B cell (primary cell): ENCODE results near the gene DLX6. TPM values are rescaled to one million over a fixed set of nuclear protein-coding genes. Genes with fewer than 3 reads are reported as not detected.

ENCODE experiments used
- ATAC-seq: fragments of 200-7000 bp; cut with Tn5 transposase; one replicate; pipeline ENCODE4 v1.10.0; 2021; ENCODE audit warnings: low read depth, mild to moderate bottlenecking, moderate number of reproducible peaks, moderate library complexity
- CTCF ChIA-PET: fragments of 350-600 bp; sonication (Branson Sonifier 250); formaldehyde crosslinking; loops from one replicate; lab custom pipeline; 2021; ENCODE audit warnings: antibody characterized with exemption, inconsistent platforms; lab: Charles Lee
- POLR2A ChIA-PET: fragments of 350-600 bp; sonication (Branson Sonifier 250); formaldehyde crosslinking; loops from one replicate; lab custom pipeline; 2021; ENCODE audit warnings: antibody characterized with exemption; lab: Charles Lee
- DNase-seq: peaks from one replicate; pipeline ENCODE4 v3.0.0; 2013
- H2AFZ ChIP-seq: 2 replicates; pipeline ENCODE4 v1.6.1; 2012; ENCODE audit warnings: mild to moderate bottlenecking, low read depth, low read length; ENCODE audit not compliant: insufficient read depth, poor library complexity, severe bottlenecking
- H3K27ac ChIP-seq, 2 donors: 1 replicate in 1 of 2; 2 replicates in 1 of 2; pipeline ENCODE4 v1.5.1; 2012 to 2013; ENCODE audit warnings: low read length in 2 of 2, mild to moderate bottlenecking in 2 of 2, moderate library complexity in 1 of 2
- H3K27me3 ChIP-seq, 4 experiments: fragments of 200-600 bp in 1 of 4; sonication (generic) in 1 of 4; replicated peaks in 1 of 4; 1 replicate in 2 of 4; 2 replicates in 2 of 4; pipeline versions ENCODE4 v1.6.1 to v1.7.0; 2013 to 2016; ENCODE audit warnings: low read length in 3 of 4, mild to moderate bottlenecking in 2 of 4, mixed read lengths in 1 of 4, moderate library complexity in 1 of 4; ENCODE audit not compliant: insufficient read depth in 4 of 4, control insufficient read depth in 3 of 4; ENCODE audit errors: control extremely low read depth in 1 of 4
- H3K36me3 ChIP-seq, 2 experiments: replicated peaks in 1 of 2; 1 replicate in 1 of 2; 2 replicates in 1 of 2; pipeline versions ENCODE4 v1.6.1 to v1.7.1; 2013; ENCODE audit warnings: low read length in 1 of 2; ENCODE audit not compliant: insufficient read depth in 2 of 2, control insufficient read depth in 1 of 2; ENCODE audit errors: control extremely low read depth in 1 of 2, extremely low read depth in 1 of 2
- H3K4me1 ChIP-seq, 2 donors: fragments of 200-600 bp in 1 of 2; sonication (generic) in 1 of 2; 1 replicate in 1 of 2; 2 replicates in 1 of 2; pipeline versions ENCODE4 v1.5.1 to v1.6.1; 2013 to 2017; ENCODE audit warnings: low read length in 2 of 2; ENCODE audit not compliant: control insufficient read depth in 2 of 2, insufficient read depth in 2 of 2
- H3K4me2 ChIP-seq: replicated peaks from 2 replicates; pipeline ENCODE3; 2012; ENCODE audit warnings: mild to moderate bottlenecking, low read depth, low read length; ENCODE audit not compliant: poor library complexity, severe bottlenecking
- H3K4me3 ChIP-seq, 5 experiments: fragments of 200-600 bp in 1 of 5; sonication (generic) in 1 of 5; 1 replicate in 3 of 5; 2 replicates in 2 of 5; pipeline versions ENCODE4 v1.5.1 to v1.7.0; 2011 to 2016; ENCODE audit warnings: low read length in 4 of 5, mild to moderate bottlenecking in 4 of 5, low read depth in 2 of 5, control low read depth in 1 of 5, moderate library complexity in 1 of 5; ENCODE audit not compliant: insufficient read depth in 1 of 5; ENCODE audit errors: control extremely low read depth in 1 of 5, extremely low read depth in 1 of 5
- H3K79me2 ChIP-seq: fragments of 200-600 bp; sonication (generic); one replicate; pipeline ENCODE4 v1.6.0; 2016; ENCODE audit warnings: low read length; ENCODE audit not compliant: control insufficient read depth, insufficient read depth
- H3K9ac ChIP-seq: fragments of 200-600 bp; sonication (generic); 2 replicates; pipeline ENCODE4 v1.6.1; 2017; ENCODE audit warnings: mild to moderate bottlenecking, low read length, moderate library complexity
- H3K9me3 ChIP-seq, 3 donors: one replicate each; pipeline versions ENCODE4 v1.6.1 to v1.7.1; 2013; ENCODE audit warnings: low read length in 2 of 3; ENCODE audit not compliant: control insufficient read depth in 2 of 3, insufficient read depth in 1 of 3; ENCODE audit errors: control extremely low read depth in 1 of 3
- H4K20me1 ChIP-seq: 2 replicates; pipeline ENCODE4 v1.6.0; 2012; ENCODE audit warnings: mild to moderate bottlenecking, low read length; ENCODE audit not compliant: insufficient read depth, control insufficient read depth, poor library complexity, severe bottlenecking
- H3K27ac Mint-ChIP-seq: one replicate; pipeline ENCODE4 v1.8.0; 2021; ENCODE audit warnings: mixed read lengths
- H3K27me3 Mint-ChIP-seq: one replicate; pipeline ENCODE4 v1.8.0; 2021; ENCODE audit warnings: mixed read lengths
- H3K4me1 Mint-ChIP-seq: one replicate; pipeline ENCODE4 v1.8.0; 2021; ENCODE audit warnings: mixed read lengths
- H3K4me3 Mint-ChIP-seq: one replicate; pipeline ENCODE4 v1.8.0; 2021; ENCODE audit warnings: mixed read lengths
- H3K9me3 Mint-ChIP-seq: one replicate; pipeline ENCODE4 v1.8.0; 2022; ENCODE audit warnings: mixed read lengths; ENCODE audit not compliant: insufficient read depth
- EZH2 ChIP-seq: IDR thresholded peaks from 2 replicates; pipeline ENCODE4 v1.6.1; 2012; ENCODE audit warnings: borderline replicate concordance, low read depth, mild to moderate bottlenecking, moderate library complexity, low read length; ENCODE audit not compliant: insufficient read depth, poor library complexity, severe bottlenecking
- WGBS: methylation state at CpG from one replicate; pipeline ENCODE4 v1.1.5; 2013; ENCODE audit warnings: missing lambda C conversion rate; ENCODE audit not compliant: insufficient coverage; 5-methylcytosine and 5-hydroxymethylcytosine counted together
- intact Hi-C: fragments of 100-400 bp; cut with micrococcal nuclease; formaldehyde crosslinking; loops from one replicate; pipeline ENCODE4 v1.10.0; 2022
- polyA plus RNA-seq: library from polyadenylated mRNA; depleted of rRNA; stranded (reverse); fragments of >200 nt; gene quantifications from 2 replicates; pipeline ENCODE4 v1.2.3, GENCODE V29; 2012
- total RNA-seq, 2 donors: library from RNA; stranded (reverse); fragments of 120-200 nt in 1 of 2; gene quantifications; 1 replicate in 1 of 2; 2 replicates in 1 of 2; pipeline versions ENCODE4 v1.2.3 to v1.2.4, GENCODE V29; 2013 to 2022
- TF ChIP-seq, protein P1 (sequence below): fragments of 200-600 bp; IDR thresholded peaks from one replicate; pipeline ENCODE4 v1.8.0; 2022; ENCODE audit warnings: antibody characterized with exemption, mild to moderate bottlenecking

The DLX6 gene
- total and polyA plus RNA-seq, 2 donors (not counting 1 experiment from before 2014, with no cell fraction given) = not detected

DNA sequence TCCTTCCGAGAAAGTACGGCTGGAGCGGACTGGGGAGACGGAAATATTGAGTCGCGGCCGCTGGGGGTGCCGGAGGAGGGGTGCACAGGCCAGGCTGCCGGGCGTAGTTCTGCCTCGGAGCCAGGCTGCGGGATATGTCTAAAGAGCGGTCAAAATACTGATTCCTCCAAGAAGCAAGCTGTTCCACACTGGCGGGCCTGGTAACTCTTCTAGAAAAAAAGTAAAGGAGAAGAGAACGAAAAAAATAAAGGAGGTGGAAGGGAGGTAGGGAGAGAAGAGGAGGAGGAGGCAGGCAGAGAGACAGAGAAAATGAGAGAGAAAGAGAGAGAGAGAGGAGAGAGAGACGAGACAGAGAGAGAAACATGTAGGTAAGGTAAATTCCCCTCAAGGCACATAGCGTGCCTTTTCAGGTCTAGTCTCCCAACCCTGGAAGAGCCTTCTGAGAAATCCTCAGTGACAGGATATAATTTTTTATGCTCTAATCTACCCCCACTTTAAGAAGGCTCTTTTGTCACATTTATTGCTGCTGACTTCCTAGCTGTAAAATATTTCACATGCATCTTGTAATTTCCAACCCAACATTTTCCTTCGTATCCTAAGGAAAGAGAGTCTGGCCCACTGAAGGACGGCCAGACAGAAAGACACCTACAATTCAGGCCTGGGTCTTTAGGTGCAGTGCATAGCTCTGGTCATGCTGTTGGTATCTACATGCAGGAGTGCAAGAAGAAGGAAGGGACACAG is 13.6 kb downstream of the DLX6 start:
- Histone ChIP-seq H4K20me1 (no peaks in the 10 kb centered on the region), H3K9ac (no peak overlapping the region), H2AFZ (no peak overlapping the region), H3K27me3 (peaks cover 0 to 96% (median 66%) of the 10 kb centered on the region in 4 experiments), H3K4me1 (peaks cover 0 to 3% of the 10 kb centered on the region in 2 donors), H3K4me3 (no peak overlapping the region), H3K36me3 (no peaks in the 10 kb centered on the region), H3K4me2 (no peak overlapping the region), H3K79me2 (no peaks in the 10 kb centered on the region), H3K27ac (no peak overlapping the region), H3K9me3 (peaks cover 0 to 37% (median 0%) of the 10 kb centered on the region in 3 donors)
- no peaks in the 10 kb centered on the region for H3K9me3 Mint-ChIP-seq
- H3K4me1 Mint-ChIP-seq = peaks cover 7% of the 10 kb centered on the region
- TF ChIP-seq EZH2 = no peak
- TF ChIP-seq, protein P1, sequence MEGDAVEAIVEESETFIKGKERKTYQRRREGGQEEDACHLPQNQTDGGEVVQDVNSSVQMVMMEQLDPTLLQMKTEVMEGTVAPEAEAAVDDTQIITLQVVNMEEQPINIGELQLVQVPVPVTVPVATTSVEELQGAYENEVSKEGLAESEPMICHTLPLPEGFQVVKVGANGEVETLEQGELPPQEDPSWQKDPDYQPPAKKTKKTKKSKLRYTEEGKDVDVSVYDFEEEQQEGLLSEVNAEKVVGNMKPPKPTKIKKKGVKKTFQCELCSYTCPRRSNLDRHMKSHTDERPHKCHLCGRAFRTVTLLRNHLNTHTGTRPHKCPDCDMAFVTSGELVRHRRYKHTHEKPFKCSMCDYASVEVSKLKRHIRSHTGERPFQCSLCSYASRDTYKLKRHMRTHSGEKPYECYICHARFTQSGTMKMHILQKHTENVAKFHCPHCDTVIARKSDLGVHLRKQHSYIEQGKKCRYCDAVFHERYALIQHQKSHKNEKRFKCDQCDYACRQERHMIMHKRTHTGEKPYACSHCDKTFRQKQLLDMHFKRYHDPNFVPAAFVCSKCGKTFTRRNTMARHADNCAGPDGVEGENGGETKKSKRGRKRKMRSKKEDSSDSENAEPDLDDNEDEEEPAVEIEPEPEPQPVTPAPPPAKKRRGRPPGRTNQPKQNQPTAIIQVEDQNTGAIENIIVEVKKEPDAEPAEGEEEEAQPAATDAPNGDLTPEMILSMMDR = no peak
- ATAC-seq = no peak
- intact Hi-C loops = no loop called here
- 20% methylated on average over 15 of the region's 19 CpGs for WGBS
- DNase-seq = no peak
- H3K27ac Mint-ChIP-seq = no peak overlapping the region
- CTCF ChIA-PET = no interaction called here
- no peak overlapping the region for H3K4me3 Mint-ChIP-seq
- peaks cover 87% of the 10 kb centered on the region for H3K27me3 Mint-ChIP-seq
- POLR2A ChIA-PET = no interaction called here

DNA sequence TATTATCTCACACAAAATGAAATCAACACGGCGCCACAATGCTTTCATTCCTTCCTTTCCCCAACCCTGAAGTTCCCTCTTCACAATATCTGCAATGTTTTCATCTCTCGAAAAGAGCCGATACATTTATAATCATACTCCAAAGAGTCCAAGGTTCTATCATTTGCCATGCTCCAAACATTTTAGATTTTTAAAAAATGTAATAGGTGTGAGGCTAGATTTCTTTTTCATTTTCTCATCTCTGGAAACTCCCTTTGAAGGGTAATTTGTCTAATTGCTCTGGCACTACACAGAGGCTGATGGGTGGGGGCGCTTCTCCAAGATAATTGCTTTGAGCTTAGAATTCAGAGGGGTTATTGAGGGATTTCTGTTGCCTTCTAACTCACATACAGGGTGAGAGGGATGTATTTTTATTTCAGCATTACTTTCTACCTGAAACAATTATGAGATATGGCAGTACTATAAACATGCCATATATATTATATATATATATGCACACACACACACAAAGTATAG is 14.4 kb downstream of the DLX6 start:
- WGBS = no CpG with 5 or more reads among the region's 5 CpGs
- peaks cover 0 to 45% (median 0%) of the 10 kb centered on the region in 3 donors for H3K9me3 ChIP-seq
- no peak overlapping the region for H3K9ac ChIP-seq
- no peaks in the 10 kb centered on the region for H3K79me2 ChIP-seq
- Mint-ChIP-seq H3K27me3 (peaks cover 88% of the 10 kb centered on the region), H3K4me1 (peaks cover 8% of the 10 kb centered on the region), H3K4me3 (no peak overlapping the region), H3K27ac (no peak overlapping the region), H3K9me3 (no peaks in the 10 kb centered on the region)
- no peak overlapping the region for H3K4me2 ChIP-seq
- H3K4me1 ChIP-seq = peaks cover 0 to 9% of the 10 kb centered on the region in 2 donors
- TF ChIP-seq, protein P1 = no peak
- no peak for TF ChIP-seq EZH2
- ATAC-seq = no peak
- no peaks in the 10 kb centered on the region for H3K36me3 ChIP-seq
- no peaks in the 10 kb centered on the region for H4K20me1 ChIP-seq
- intact Hi-C loops = no loop called here
- no peak overlapping the region for H2AFZ ChIP-seq
- DNase-seq = no peak
- H3K4me3 ChIP-seq = no peak overlapping the region
- POLR2A ChIA-PET = no interaction called here
- CTCF ChIA-PET = no interaction called here
- peaks cover 0 to 96% (median 65%) of the 10 kb centered on the region in 4 experiments for H3K27me3 ChIP-seq
- H3K27ac ChIP-seq = no peak overlapping the region
